Glomerular endothelial cell (primary cell): Measurements from ENCODE around the gene GXYLT2. TPM values are rescaled to one million over a fixed set of nuclear protein-coding genes. Genes with fewer than 3 reads are reported as not detected.
A peak's percentile ranks its signal among the peaks of the same experiment; 100 is the strongest.

Source experiments
- DNase-seq: peaks from one replicate; pipeline ENCODE4 v3.0.0-alpha.2; 2011; ENCODE audit warnings: low read depth, low spot score; ENCODE audit errors: extremely low read depth
- total RNA-seq: library from RNA; depleted of rRNA; stranded (reverse); fragments of >200 nt; gene quantifications from 2 replicates; pipeline ENCODE4 v1.2.3, GENCODE V29; 2015

The GXYLT2 gene, protein sequence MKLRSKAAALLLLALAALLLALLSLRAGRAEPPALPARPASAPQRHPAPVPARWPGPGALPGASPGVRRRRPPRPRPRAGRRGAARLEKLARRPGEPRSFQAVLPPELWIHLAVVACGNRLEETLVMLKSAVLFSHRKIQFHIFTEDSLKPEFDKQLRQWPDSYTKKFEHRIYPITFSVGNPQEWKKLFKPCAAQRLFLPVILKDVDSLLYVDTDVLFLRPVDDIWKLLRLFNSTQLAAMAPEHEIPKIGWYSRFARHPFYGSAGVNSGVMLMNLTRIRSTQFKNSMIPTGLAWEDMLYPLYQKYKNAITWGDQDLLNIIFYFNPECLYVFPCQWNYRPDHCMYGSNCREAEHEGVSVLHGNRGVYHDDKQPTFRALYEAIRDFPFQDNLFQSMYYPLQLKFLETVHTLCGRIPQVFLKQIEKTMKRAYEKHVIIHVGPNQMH
- 2.7 and 4.8 TPM in 2 replicates for total RNA-seq

DNA sequence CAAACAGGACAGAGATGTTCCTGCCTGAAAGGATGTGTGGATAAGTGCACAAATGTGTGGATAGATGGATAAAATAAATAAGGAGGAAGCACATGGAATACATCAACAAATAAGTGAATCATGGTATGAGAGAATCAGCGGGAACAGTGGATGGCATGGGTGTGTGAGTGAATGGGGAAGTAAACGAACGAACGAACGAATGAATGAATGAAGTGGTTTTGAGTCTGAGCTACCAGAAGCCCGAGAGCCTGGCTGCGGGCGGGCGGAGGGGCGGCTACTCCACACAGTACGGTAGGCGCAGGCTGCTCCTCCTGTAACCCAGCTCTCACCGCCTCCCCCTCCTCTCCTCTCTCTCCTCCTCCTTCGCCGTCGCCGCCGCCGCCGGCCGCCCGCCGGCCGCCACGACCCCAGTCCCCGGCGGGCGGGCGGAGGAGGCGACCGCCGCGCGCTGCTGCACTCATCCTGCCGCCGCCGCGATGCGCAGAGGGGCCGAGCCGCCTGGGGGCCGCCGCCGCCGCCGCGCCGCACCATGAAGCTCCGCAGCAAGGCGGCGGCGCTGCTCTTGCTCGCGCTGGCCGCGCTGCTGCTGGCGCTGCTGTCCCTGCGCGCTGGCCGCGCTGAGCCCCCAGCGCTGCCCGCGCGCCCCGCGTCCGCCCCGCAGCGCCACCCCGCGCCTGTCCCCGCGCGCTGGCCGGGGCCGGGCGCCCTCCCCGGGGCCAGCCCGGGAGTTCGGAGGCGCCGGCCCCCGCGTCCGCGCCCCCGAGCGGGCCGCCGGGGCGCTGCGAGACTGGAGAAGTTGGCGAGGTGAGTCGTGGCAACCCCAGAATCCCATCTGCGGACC is at the start of gene GXYLT2:
GXYLT2 (plus strand) TSS at position 342 of the 841 bp plus-strand sequence; CDS start at position 530, 188 bp downstream.
- no peak for DNase-seq

DNA sequence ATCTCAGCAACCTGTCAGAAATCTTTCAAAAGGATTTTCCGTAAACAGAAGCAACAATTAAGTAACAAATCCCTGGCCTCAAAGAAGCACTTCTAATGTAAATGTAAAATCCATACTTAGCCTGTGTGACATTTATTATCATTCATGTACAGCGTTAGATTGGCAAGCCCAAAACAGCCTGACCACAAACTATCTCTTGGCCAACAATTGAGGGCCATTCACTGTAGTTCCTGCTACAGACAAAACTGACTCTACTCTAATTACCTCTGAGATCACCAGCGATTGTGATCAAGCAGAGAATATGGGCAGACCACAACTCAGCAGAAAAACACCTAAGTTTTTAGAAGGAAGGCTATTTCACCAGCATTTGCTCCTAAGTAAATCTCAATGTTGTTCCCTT is 48.8 kb upstream of the GXYLT2 start:
- DNase-seq = no peak

DNA sequence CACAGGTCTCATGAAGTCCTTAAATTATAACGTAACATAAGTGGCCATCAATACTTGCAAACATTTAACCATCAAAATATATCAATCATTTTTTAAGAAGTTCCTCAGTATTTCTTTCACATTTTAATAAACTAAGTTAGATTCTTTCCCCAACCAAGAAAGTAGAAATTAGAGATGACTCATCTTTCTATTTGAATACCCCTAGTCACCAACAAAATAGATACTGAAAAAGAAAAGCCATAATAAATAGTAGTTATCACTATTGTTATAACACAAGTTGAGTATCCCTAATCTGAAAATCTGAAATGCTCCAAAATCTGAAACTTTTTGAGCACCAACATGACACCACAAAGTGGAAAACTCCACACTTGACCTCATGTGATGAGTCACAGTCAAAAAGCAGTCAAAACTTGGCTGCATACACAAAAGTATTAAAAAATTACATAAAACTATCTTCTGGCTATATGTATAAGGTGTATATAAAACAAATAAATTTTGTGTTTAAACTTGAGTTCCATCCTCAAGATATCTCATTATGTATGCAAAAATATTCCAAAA is 43.3 kb upstream of the GXYLT2 start:
- DNase-seq = no peak

DNA sequence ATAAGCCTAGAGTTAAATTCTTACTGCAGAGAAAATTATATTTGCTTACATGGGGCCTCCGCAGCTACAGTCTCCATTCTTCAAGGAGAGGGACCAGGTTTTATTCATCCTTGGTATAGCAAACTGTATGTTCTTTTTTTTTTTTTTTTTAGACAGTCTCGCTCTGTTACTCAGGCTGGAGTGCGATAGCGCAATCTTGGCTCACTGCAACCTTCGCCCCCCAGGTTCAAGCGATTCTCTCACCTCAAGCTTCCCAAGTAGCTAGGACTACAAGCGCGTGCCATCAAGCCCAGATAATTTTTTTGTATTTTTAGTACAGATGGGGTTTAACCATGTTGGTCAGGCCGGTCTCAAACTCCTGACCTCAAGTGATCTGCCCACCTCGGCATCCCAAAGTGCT is 41.7 kb upstream of the GXYLT2 start:
- DNase-seq = no peak

DNA sequence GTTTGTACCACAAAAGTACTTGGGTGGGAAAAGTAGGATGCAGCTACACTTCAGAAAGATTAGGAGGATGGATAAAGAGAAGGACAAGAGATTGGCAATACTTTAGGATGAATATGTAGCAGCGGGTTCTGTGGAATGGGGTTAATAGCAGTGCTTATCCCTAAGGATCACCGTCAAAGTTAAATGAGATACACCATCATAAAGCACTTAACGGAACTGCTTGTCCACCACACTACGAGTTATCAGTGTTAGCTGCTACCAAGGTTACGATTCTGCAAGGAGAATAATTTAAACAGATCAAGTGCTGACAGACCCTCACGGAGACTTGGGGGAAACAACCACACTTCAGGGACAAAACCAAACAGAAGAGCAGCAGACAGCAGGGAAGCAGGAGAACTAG is 40.6 kb upstream of the GXYLT2 start:
- no peak for DNase-seq

DNA sequence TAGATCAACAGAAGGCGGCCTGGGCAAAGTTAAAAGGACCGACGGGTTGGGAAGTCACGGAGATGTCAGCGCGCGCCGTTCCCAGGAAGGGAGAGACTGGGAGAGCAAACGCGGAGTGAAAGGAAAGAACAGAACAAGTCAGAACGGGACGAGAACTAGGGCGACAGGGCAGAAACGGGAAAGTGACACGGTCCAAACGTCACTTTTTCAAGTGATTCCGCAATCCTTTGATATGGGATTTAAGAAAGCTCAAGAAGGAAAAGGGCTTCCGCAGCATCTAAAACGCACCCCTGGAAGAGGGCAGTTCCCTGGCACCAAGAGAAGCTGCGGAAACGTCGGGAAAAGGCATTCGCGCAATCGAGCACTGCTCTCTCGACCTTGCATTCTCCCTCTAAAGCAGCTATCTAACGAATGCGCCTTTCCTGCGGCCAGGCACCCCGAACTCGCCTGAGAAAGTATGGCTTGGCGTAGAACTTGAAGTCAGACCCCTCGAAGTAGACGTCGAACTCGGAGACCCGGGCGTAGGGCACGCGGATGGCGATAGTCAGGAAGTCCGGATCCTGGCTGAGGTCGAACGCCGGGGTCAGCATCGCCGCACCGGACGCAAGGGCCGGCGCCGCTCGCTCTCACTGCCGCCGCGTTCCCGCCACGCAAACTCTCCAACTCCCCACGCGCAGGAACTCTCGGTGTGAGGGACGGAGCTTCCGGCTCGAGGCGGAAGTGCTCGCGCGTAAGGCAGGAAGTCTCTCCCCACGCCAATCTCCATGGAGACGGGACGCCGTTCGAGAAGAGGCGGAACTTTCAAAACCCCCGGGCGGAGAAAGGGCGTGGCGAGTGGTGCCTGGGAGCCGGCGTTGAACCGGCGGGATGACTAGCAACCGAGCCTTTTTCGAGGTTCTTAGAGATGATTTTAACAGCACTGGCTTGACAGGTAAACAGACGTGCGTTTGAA is 39.8 kb upstream of the GXYLT2 start, which contains the start of gene SHQ1:
SHQ1 (minus strand) TSS at position 695 of the 952 bp plus-strand sequence; CDS start at position 590, 105 bp downstream.
- DNase-seq = peak; percentile 62

DNA sequence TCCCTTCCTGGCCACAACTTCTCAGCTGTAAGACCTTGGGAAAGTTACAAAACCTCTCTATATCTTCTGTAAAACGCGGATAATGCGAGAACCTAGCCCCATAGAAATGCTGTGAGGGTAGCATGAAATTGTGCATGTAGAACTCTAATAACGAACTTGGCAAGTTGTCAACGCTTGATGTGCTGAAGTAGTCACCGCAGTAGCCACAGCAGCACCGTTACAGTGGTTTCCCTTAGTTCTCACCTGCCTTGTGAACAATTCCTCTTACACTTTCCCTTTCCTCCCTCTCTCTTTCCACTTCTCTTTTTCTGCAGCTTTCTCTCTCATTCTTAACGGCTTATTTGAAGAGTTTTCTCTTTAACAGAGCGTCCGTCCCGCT is 39.2 kb upstream of the GXYLT2 start:
- no peak for DNase-seq

DNA sequence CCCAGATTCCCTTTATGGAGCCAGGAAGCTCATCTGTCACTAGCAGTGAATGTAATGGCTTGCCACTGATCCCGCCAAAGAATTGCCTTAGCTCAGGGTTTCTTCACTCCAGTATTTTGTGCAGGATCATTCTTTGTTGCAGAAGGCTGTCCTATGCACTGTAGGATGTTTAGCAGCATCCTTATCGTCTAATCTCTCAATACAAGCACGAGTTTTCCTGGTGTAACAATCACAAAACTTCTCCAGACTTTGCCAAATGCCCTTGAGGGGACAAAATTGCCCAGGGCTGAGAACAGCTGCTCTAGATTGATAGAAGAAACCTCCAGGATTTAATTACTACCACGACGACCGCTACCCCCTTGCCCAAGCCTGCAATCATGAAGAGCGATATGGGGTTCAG is 32.8 kb upstream of the GXYLT2 start:
- DNase-seq = no peak

DNA sequence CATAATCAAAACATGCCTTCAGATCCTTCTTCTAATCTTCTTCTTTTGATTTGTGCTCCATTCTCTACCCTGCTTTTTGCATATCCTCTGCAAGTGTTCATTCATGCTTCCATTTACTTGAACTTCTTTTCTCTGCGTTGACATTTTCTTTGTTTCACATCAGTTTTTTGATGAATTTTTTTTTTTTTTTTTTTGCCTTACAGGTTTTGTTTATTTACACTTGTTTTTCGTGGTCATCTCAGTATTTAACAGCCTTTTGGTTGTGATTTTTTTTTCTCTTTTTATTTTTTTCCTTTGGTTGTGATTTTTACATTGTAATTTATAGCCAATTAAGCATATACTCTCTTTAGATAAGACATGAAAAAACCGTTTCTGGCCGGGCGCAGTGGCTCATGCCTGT is 27.8 kb upstream of the GXYLT2 start:
- no peak for DNase-seq

DNA sequence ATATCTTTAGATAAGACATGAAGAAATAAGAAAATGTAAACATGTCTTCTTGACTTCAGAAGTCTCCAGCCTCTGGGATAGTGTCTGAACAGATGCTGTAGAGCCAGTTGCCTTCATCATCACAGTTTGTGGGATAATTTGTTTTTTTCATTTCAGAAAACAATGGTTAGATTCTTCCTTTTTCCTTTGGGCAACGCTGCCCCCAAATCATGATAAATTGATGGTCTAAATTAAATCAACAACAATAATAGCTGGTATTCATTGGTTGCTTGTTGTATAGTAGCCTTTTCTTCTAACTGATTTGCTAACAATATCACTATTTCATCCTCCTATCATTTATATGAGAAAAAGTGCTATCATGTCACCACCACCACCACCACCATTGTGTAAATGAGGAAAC is 27.0 kb upstream of the GXYLT2 start:
- DNase-seq = no peak

DNA sequence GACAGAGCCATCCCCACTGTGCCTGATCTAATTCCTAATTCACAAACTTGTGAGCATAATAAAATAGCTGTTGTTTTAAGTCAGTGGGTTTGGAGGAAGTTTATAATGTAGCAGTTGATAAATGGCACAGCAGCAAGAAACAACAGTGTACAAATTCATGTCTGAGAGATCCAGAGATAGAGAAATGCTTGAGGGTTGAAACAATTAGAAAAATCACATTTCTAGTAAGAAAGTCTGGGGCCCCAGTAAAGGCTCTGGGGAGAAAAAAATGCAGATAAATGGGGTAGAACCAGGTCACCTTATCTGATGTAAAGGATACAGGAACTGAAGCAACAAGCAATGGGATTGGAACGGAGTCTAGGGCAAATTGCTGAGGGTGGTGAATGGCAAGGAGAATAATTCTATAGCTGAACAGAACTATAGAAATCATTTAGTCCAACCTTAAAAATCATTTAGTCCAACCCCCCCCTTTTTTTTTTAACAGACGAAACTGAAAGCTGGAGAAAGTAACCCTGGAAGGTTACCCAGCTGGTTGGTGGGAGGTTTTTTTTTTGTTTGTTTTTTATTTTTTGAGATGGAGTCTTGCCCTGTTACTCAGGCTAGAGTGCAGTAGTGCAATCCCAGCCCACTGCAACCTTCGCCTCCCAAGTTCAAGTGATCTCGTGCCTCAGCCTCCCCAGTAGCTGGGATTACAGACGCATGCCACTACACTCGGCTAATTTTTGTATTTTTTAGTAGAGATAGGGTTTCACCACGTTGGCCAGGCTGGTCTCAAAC is 25.3 kb upstream of the GXYLT2 start:
- no peak for DNase-seq

DNA sequence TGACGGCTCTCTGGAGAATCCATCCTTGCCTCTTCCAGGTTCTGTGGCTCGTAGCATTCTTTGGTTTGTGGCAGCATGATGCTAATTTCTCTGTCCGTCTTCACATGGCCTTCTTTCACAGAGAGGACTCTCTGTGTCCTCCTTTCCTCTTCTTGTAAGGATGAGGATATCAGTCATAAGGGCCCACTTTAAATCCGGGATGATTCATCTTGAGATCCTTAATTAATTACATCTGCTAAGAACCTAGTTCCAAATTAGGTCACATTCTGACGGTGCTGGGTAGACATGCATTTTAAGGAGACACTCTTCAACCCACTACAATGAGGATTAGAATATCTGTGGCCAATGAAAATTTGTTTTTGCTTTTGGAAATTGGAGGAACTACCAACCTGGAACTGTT is 15.7 kb upstream of the GXYLT2 start:
- DNase-seq = no peak

DNA sequence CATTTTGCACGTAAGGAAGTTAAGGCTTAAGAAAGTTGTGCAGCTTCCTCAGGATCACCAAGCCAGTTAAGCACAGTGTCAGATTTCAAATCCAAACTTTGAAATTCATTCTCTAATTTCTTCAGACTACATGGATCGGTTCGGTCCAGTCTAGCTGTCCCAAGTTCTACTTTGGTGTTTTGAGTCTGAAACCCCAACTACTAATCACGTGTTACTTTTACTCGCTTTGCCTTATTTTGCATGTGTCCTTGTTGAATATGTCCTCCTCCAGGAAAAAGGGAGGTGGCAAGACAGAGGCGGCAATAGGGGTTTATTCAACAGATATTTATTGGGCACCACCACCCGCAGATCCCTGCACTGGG is 522 bp upstream of the GXYLT2 start:
- no peak for DNase-seq

DNA sequence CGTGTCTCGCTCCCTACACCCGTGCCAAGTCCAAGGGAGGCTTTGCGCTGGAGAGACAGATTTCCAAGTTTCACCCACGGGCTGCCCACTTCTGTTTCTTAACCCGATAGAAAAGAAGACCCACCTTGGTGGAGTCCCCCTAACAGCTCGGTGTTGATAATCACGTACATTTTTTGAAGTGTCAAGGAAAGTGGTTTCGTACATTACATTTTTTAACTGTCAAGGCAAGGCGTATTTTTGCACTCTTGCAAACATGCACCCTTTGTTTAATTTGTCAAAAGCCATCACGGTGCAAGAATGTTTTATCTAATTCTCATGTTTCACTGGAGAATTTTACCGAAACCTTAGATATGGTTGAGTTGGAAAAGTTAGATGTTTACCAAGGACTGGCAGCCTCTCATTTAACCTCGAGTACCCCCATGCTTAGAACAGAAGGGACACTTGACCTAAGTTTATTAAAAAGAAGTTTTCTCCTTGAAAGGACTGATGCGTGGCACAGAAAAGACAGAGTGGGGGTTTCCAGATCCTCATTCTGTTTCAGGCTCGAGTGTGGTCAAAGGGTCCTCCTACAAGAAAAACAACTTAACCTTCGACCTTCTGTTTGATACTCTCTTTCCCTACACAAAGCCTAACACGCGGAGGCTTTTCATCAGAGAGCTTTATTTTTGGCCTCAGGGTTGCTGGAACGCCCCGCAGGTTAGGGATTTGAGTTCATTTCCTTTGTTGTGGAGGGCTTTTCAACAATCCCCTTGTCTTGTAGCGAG is 882 bp downstream of the GXYLT2 start:
- no peak for DNase-seq

DNA sequence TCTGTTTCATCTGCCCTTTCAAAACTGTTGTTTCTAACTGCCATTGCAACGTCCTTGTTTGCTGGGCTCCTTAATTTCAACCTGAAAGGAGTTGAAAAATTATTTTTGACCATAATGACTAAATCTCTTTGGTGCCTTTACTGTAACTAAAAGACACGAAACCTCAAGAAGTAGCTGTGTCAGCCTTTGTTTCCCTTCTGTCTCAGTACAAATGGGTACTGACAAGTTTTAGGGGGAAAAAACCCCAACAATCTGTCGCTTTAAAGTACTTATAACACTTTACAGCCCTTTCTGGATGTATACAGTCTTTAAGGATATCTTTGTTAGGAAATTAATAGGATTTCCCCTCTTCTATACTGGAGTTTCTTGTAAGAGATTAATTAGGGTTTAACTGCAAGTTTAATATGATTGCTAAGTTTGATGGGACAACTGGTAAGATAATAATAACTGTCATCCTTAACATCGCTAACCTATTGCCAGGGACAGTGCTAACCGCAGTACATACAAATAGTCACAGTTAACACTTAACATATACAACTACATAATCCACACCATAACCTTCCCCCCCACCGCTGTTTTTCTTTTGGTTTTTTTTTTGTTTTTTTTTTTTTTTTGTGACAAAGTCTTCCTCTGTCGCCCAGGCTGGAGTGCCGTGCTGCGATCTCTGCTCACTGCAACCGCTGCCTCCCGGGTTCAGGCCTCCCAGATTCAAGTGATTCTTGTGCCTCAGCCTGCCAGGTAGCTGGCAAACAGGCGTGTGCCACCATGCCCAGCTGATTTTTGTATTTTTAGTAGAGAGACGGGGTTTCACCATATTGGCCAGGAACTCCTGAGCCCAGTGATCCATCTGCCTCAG is 1.7 kb downstream of the GXYLT2 start:
- DNase-seq = no peak

DNA sequence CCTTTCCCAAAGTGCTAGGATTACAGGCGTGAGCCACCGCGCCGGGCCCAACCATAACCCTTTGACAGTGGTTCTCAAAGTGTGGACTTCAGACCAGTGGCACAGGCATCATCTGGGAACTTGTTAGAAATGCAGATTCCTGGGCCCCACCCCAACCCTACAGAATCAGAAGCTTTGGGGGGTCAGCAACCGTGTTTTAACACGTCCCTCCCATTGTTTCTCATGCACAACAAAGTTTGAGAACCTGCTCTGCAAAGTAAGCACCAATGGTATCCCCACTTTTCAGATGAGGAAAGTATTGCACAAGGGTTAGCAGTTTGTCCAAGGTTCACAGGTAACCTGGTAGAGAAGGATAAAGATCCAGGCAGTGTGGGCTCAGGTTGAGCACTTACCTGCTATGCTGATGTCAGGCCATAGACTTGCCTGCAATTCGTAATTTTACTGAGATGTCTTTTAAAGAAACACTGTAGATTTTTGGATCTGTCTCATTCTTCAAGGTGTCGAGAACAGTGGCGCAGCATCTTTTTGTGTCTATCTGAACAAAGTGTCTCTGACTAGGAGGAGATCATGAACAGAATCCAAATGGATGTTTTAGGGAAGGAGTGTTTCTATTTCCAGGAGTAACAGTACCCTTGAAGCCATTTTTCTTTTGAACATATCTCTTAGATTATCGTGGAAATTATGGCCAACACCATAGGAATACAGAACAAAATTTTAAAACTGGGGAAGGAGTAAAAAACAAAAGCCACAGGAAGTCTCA is 2.5 kb downstream of the GXYLT2 start:
- DNase-seq = no peak
